ENCODE results near the gene MKRN3. TPM values are rescaled to one million over a fixed set of nuclear protein-coding genes. Genes with fewer than 3 reads are reported as not detected.

Gene MKRN3
- total RNA-seq, result not detected

DNA sequence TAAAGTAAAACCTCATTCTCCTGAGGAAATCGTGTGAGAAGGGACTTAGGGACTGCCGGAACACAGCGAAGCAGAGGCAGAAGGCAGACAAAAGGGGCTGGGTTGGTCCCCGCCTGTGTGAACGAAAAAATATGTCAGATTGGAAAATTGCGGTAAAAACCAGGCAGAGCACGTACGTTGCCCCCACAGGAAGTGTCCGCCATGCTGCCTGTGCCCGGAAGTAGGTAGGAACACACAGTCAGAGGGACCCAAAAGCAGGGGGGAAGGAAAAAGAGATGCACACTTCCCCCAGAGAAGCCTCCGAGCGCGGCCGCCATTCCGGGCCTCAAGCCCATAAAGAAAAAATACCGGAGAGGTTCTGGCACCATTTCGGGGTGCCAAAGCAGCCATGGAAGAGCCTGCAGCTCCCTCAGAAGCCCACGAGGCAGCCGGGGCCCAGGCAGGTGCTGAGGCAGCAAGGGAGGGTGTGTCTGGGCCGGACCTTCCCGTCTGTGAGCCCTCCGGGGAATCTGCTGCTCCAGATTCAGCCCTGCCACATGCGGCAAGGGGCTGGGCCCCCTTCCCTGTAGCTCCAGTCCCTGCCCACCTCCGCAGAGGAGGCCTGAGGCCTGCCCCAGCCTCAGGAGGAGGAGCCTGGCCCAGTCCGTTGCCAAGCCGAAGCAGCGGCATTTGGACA is at the start of gene MKRN3:
Gene MKRN3 (plus strand): TSS at position 280 of the 676 bp plus-strand sequence. CDS start 109 bp downstream, at position 389.
- no peak for DNase-seq (ENCODE audit: low spot score)

DNA sequence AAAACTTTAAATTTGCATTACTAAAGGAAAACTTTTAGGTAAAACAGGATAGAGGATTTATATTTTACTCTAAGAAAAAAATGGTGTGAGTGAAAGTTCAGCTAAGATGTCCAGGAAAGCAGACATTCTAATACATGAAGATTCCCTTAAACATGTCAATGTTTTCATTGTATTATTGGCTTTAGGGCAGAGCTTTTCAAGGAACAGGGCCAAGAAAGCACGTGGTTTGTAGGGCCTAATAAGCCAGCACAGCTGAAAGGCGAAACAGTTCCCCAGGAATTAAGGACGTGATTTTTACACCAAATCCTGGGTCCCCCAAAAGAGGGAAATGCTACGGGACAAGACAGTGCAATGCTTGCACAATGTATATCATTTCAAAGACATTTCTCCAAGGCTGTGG is 48.6 kb upstream of the MKRN3 start:
- DNase-seq (ENCODE audit: low spot score), result no peak

DNA sequence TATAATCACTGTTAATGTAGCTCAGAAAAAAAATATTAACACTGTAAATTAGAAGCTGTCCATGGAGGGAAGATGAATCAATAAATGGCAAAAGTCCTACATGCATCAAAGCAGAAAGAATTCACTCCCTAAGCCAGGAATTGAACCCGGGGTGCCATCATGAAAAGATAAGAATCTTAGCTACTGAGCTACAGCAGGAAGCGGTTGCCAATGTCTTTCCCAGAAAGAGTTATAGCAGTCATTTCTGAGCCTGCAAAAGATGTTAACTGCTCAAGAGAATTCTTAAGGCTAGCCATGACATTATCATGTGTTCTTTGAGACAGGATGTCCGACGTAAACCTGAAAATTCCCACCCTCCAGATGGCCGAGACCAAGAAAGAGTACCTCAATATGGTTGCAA is 47.4 kb upstream of the MKRN3 start:
- DNase-seq (ENCODE audit: low spot score), result no peak

DNA sequence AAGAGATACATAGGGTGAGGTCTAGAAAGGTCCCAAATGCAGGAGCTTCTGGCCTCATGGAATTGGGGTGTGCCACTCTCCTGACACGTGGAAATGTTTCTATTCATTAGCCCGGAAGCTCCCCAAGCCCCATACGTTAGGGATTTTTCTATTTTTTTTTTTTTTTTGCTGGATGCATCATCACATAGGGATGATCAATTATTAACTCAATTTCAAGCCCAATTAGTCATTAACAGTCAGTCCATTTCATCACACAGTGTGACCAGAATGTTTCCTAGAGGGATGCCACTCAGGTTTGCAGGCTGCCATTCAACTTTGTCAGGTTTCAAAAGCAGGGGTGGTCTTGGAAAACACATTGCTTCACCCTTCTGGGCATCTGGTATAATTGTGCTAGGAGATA is 40.7 kb upstream of the MKRN3 start:
- DNase-seq (ENCODE audit: low spot score), result no peak

DNA sequence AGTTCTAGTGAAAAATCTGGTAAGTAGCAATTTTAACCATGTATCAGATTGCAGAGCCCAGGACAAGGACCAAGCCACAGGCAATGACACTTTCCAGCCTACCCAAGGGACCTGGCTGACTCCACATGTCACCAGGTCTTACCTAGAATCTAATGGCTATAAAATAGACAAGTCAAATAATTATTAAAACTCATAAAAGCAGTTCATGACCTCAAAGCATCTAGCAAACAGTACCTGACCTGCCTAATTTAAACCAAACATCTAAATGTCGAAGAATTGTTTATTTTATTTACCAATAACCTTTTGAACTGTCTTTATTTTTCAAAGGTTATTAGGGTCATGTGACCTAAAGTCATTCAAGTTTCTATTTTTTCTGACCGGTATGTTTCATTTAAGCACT is 35.6 kb upstream of the MKRN3 start:
- no peak for DNase-seq (ENCODE audit: low spot score)

DNA sequence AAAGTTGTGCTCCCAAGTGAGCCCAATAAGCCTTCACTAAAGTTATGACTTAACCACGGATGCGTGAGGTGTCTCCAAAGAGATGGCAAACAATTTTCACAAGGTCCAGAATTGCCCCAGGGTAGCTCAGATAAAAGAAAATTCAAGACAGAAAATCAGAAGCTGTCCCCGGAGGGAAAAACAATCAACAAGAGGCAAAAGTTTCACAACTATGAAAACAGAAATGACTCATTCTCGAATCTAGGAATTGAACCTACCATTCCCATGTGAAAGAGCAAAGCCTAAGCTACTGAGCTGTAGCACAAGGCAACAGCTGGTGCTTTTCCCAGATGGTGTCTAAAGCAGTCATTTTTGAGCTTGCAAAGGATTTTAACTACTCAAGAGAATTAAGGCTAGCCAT is 33.5 kb upstream of the MKRN3 start:
- DNase-seq (ENCODE audit: low spot score), result no peak

DNA sequence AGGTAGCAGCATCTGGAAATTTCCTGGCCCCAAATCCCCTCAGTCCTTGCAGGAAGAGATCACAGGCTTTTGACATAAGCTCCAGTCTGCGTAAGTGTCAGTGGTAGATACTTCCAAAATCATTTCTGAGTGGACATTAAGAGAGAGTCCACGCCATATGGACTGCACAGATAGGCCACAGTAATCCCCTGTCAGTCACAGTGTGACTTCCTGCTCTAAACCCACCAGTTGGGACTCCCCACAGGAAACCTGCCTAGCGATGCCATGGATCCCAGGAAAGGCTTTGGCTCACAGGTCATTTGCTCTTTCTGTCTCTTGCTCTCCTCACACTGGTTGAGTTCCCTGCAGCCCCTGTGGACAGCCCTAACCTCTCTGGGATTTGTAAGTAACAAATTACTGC is 28.8 kb upstream of the MKRN3 start:
- no peak for DNase-seq (ENCODE audit: low spot score)

DNA sequence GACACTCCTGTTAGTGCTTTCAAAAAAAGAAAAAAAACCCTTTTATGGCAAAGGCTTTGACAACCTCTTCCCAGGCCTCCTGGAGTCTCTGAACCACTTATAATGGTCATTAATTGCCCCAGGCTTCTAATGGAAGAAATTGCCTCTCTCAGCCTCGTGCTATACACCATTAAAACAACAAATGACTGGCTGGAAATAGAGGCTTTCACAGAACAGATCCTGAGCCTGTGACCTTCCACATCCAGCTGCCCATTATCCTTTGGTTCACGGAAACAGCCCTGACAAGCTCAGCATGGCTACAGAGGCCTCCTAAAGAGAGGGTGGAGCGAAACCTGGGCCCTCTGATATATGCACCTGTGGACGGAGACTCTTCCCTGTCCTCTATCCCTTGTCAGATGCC is 26.8 kb upstream of the MKRN3 start:
- no peak for DNase-seq (ENCODE audit: low spot score)

DNA sequence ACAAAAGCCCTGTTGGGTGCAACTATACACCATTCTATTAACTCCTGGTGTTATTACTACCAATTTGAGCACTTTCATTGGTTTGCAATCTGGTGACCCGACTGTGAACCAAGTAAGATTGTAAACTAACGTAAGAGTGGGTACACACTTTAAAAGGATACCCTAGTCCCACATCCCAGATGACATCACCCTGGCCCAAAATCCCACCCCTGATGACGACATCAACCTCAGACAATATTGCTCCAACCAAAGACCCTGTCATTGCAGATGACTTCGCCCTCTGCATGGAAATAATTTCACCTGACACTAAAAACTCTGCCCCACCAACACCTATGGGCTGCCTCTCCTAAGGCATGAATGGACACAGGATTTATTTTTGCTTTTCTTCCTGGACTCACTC is 25.6 kb upstream of the MKRN3 start:
- DNase-seq (ENCODE audit: low spot score), result no peak

DNA sequence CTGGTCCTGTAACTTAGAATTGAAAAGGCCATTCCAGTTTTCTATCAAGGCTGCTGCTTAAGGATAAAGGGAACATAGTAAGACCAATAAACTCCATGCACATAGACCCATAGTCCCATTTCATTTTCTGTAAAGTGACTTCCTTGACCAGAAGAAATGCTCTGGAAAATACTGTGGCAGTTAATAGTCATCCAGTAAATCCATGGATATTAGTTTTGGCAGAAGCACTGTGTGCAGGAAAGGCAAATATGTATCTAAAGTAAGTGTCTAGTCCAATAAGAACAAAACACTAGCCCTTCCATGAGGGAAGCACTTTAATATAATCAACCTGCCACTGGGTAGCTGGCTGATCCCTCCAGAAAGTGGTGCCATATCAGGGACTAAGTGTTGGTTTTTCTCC is 19.3 kb upstream of the MKRN3 start:
- DNase-seq (ENCODE audit: low spot score), result no peak

DNA sequence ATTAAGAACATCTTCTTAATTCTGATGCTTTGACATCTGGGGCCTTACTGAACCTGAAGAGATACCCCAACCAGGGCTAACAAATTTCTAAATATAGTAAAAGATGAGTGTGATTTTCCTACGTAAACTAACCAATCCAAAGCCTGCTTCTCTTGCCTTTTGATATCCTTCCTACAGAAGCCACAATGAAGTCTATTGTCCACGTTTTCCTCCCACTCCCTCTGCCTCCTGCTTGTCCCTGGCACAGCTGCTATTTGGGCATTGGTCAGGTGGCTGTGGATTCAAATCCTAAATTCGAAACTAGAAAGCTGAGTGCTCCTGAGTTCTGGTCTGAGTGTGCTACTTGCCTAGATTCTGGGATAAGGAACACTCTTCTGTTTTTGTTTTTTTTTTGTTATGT is 17.4 kb upstream of the MKRN3 start:
- DNase-seq (ENCODE audit: low spot score), result no peak

DNA sequence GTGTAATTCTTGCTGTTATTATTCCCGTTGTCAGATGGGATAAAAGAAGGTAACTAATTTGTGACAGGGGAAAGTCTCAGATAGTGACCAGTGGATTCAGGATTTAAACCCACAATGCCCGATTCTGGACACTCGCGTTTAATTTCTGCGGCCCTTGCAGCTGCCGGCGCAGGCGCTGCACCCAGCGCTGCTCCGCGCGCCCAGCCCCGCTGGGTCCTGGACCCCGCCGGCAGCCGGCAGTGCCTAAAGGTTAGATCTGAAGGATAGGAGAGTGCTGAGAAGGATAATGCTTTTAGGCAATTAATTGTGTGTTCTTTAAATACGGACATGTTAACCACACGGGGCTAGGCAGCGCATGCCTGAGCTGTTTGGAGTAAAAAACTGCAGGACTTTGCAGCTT is 3.6 kb upstream of the MKRN3 start:
- no peak for DNase-seq (ENCODE audit: low spot score)

DNA sequence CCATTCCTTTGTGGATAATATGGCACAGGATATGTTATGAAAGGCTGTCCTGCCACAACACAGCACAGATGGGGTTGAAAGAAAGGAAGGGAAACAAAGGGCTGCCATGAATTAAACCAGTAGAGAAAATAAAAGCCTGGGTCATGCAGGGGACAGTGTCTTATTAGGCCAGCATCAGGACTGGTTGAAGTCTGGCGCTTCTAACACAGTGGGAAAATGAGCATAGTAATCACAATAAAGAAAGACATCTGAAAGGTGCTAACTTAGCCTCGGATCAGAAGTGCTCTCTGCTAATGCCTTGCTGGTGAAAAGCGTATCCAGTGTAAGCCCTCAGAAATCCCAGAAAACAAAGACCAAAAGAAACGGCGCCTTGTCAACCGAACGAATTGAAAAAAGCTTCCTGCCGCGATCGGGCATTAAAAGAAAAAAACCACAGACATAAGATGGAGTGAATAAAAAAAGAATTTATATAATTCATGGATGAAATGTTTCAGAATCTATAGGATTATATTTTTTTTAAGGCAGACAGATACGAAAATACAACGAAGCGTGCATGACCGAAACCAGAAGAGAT is 566 bp upstream of the MKRN3 start:
- DNase-seq (ENCODE audit: low spot score), result no peak

DNA sequence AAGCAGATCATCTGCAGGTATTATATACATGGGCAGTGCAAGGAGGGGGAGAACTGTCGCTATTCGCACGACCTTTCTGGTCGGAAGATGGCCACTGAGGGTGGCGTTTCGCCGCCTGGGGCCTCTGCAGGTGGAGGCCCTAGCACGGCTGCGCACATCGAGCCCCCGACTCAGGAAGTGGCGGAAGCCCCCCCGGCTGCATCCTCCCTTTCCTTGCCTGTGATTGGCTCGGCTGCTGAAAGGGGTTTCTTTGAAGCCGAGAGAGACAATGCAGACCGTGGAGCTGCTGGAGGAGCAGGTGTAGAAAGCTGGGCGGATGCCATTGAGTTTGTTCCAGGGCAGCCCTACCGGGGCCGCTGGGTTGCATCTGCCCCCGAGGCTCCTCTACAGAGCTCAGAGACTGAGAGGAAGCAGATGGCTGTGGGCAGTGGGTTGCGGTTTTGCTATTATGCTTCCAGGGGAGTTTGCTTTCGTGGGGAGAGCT is 639 bp downstream of the MKRN3 start:
- DNase-seq (ENCODE audit: low spot score), result no peak

DNA sequence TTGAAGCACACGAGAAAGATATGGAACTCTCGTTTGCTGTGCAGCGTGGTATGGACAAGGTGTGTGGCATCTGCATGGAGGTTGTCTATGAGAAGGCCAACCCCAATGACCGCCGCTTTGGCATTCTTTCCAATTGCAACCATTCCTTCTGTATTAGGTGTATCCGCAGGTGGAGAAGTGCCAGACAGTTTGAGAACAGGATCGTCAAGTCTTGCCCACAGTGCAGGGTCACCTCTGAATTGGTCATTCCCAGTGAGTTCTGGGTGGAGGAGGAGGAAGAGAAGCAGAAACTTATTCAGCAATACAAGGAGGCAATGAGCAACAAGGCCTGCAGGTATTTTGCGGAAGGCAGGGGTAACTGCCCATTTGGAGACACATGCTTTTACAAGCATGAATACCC is 1.2 kb downstream of the MKRN3 start:
- DNase-seq (ENCODE audit: low spot score), result no peak

DNA sequence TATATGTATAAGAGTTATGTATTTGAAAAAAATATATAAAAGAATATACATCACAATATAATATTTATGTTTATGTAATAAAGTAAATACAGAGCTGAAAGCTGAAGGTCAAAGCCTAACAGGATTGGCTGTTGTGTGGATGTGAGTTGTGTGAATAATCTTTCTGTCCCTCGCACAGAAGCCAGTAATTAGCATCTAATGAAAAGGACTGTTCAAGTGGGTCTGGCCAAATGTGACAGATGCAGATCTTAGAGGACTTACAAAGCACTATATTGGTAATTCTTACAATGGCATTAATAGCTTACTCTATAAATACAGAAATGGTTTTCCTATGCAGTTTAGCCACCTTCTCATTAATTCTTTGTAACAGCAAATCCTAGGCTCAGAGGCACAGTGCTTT is 2.4 kb downstream of the MKRN3 start:
- no peak for DNase-seq (ENCODE audit: low spot score)

DNA sequence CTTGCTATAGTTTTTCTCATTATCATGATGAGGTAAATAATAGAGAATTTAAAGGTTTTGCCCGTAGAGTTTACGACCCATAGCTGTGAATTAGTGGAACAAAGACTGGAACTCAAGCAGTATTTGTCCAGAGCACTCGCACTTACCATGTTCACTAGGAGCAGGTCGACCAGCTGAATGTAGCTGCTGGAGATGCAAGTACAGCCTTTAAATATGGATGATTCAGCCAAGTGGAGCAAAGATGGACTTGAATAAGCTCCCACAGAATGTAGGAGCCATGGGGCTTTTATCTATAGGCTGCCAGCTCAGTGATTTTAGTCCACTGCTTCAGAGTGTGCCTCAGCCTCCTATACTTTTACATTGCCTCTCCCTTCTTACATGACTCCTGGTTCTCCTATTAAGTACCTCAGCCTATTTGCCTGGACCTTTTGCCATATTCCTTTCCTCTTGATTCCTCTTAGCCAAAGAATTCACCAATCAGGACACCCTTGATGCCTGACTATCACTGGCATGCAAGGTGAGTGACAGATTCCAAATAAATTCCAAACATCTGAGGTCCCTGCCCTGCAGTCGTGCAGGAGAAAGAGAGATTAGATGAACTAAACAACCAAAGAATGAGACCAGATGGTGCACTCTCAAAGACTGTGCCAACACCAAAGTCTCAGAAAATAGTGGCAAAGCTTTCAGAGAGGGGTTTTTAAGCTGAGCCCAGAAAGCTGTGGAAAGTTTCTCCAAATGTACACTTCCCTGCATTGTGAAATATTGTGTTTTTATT is 3.9 kb downstream of the MKRN3 start:
- DNase-seq (ENCODE audit: low spot score), result no peak

DNA sequence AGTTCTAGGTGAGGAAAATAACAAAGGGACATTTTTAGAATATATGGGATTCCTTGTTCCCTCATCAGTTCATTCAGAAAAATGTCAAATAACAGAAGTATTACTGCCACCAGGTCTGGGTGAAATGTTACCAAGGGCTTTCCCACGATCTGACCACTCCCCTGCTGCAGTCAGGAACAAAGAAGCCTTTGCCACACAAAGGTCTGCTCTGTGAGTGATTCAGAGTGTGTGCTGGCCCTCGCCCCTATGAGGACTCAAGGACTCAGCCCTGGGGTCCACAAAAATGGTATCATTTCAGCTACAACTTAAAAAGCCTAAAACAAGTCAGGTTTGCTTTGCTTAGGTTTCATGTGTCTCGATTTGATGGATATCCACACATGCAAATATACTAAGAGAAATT is 5.0 kb downstream of the MKRN3 start:
- DNase-seq (ENCODE audit: low spot score), result no peak

DNA sequence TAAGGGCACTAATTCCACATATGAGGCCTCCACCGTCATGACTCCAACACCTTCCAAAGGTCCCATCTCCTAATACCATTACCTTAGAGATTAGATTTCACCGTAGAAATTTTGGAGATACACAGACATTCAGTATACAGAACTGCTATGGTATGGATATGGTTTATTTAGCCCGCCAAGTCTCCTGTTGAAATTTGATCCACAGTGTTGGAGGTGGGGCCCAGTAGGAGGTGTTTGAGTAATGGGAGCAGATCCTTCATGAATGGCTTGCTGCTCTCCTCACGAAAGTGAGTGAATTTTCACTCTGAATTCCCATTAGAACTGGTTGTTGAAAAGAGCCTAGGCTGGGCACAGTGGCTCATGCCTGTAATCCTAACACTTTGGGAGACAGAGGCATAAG is 7.4 kb downstream of the MKRN3 start:
- no peak for DNase-seq (ENCODE audit: low spot score)

DNA sequence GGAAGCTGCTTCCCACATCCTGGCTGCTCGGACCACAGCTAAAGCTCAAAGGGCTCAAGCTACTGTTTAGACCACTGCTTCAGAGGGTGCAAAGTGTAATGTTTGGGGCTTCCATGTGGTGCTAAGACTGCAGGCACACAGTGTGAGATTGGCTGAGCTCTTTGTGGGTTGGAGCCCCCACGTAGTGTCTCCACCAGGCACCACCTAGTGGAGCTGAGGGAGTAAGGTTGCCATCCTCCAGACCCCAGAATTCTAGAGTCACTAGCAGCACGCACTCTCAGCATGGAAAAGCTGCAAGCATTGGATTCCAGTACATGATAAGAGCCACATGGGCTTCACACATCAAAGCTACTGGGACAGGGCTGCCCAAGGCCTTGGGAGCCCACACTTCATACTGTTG is 9.3 kb downstream of the MKRN3 start:
- DNase-seq (ENCODE audit: low spot score), result no peak

DNA sequence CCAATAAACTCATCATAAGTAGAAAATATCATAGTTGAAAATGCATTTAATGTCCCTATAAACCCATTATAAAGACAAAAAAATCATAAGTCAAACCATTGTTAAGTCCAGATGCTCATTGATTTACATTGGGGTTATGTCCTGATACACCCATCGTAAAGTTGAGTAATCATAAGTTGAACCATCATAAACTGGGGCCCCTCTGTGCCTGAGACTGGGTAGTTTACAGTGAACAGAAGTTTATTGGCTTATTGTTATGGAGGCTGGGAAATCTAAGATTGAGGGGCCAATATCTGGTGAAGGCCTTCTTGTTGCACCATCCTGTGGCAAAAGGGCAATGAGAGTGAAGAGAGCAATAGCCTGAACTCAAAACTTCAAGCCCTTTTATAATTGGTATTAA is 10.6 kb downstream of the MKRN3 start:
- DNase-seq (ENCODE audit: low spot score), result no peak

DNA sequence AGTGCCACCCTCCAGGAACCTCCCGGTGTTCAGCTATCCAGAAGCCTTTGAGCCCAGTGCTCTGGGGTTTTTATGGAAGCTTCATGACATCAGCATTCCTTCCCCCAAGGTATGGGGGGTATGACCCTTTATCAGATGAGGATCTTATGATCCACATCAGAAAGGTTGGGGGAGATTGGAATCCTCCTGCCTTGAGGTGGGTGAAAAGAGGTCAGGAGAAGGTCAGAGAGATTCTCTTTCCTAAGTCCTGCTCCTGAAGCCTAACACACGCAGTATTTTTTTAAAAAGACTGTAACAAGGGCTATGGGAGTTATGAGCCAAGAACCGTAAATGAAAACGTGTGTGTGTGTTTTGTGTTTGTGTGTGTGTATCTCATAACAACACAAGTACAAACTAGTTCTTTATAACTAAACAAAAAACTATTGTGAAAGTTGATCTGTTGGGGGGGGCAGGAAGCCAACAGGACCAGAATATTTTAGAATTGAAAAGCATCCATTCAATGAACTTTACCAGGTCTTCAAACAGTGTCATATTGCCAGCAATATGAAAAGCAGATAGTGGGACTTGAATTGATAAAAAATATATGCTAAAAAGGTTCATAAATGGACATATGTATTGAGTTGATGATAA is 13.2 kb downstream of the MKRN3 start:
- no peak for DNase-seq (ENCODE audit: low spot score)

DNA sequence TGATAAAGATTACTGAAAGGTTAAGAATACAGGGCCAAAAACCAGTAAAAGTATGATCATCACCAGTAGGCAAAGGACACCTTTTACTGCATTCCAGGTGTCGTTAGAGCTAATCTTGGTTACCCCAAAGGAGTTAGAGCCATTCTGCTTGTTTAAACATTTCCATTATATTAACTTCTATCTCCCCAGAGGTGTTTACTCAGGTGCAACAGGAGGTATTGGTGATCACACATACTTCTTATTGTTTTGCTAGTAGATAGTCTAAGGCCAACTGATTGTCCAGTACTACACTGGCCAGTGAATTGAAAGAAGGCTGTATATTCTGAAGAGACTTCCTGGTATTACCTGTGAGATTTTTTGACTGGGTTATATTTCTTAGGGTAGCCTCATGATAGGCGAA is 22.8 kb downstream of the MKRN3 start:
- DNase-seq (ENCODE audit: low spot score), result no peak
